Body of pancreas (tissue), 4 donors: ENCODE measurements around the gene NFKB1.

Experiments used
- POLR2A ChIP-seq, 3 donors: fragments of 450-650 bp; IDR thresholded peaks; one replicate each; pipeline ENCODE4 v1.6.1; 2016; ENCODE audit warnings: antibody characterized with exemption in 3 of 3, mild to moderate bottlenecking in 2 of 3
- TF ChIP-seq, protein P1 (sequence below), 7 experiments: fragments of 450-650 bp in 4 of 7; fragments of 200-600 bp in 3 of 7; sonication (generic) in 3 of 7; IDR thresholded peaks; one replicate each; pipeline ENCODE4 v1.5.1; 2016 to 2019; ENCODE audit warnings: antibody characterized with exemption in 7 of 7

DNA sequence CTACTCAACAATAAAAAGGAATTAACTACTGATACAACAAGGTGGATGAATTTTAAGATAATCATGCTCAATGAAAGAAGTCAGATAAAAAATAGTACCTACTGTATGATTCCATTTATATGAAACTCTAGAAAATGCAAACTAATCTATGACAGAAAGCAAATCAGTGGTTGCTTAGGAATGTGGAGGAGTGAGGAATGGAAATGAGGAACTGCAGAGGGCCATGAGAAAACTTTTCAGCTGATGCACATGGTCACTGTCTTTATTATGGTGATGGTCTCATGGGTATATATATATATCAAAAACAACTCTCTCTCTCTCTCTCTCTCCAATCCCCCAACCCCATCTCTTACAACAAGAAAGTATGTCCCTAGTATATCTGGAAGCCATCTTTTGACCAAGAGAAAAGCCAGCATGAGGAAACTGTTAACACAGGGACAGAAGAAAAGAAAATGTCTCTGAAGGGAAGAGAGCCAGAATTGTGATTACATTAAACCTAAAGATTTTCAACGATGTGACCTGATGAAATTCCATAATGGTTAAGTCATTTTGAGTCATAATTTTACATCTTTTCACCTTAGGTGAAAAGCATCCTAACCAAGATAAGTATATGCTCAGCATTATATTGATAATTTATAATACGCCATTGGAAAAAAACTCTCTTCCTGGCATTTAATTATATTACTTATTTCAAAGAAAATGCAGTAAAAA lies 8.5 kb upstream of the NFKB1 start:
- TF ChIP-seq, protein P1, sequence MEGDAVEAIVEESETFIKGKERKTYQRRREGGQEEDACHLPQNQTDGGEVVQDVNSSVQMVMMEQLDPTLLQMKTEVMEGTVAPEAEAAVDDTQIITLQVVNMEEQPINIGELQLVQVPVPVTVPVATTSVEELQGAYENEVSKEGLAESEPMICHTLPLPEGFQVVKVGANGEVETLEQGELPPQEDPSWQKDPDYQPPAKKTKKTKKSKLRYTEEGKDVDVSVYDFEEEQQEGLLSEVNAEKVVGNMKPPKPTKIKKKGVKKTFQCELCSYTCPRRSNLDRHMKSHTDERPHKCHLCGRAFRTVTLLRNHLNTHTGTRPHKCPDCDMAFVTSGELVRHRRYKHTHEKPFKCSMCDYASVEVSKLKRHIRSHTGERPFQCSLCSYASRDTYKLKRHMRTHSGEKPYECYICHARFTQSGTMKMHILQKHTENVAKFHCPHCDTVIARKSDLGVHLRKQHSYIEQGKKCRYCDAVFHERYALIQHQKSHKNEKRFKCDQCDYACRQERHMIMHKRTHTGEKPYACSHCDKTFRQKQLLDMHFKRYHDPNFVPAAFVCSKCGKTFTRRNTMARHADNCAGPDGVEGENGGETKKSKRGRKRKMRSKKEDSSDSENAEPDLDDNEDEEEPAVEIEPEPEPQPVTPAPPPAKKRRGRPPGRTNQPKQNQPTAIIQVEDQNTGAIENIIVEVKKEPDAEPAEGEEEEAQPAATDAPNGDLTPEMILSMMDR (IDR thresholded peaks at IDR 0.05) = no peak
- TF ChIP-seq POLR2A (IDR thresholded peaks at IDR 0.05) = no peak
